Activated CD4-positive, CD25-positive, alpha-beta regulatory T cell (primary cell): Measurements from ENCODE around the gene HPS5.

ENCODE experiments used
- DNase-seq, 4 experiments: peaks; one replicate each; lab custom pipeline; 2025; lab: John Stamatoyannopoulos, UW

The HPS5 gene

GRCh38 chr11:18320617-18321016 lies 1.3 kb downstream of the HPS5 start:
- DNase-seq, result no peak

GRCh38 chr11:18319914-18320313 lies 2.0 kb downstream of the HPS5 start:
- no peak for DNase-seq

GRCh38 chr11:18317551-18317950 lies 4.4 kb downstream of the HPS5 start:
- DNase-seq, result no peak

- no peak for DNase-seq
Observed at GRCh38 chr11:18315893-18316292, 6.0 kb downstream of the HPS5 start.

- DNase-seq, result no peak
Observed at GRCh38 chr11:18314784-18315523, 7.0 kb downstream of the HPS5 start.

DNA sequence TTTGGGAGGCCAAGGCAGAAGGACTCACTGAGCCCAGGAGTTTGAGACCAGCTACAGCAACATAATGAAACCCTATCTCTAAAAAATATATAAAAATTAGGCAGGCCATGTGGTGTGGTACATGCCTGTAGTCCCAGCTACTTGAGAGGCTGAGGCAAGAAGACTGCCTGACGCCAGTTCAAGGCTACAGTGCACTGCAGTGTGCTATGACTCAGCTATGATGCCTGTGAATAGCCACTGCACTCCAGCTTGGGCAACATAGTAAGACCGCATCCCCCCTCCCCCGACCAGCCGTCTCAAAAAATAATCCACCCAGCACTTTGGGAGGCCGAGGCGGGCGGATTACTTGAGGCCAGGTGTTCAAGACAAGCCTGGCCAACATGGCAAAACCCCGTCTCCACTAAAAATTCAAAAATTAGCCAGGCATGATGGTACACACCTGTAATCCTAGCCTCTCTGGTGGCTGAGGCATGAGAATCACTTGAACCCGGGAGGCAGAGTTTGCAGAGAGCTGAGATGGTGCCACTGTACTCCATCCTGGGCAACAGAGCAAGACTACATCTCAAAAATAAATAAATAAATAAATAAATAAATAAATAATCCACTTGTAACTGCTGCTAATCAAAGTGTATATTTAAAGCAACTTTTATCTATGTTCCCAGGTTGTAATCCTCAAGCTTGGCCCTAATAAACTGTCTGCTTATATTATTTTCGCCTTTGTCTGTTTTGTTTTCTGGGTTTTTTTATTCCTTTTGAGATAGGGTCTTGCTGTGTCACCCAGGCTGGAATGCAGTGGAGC lies 7.8 kb downstream of the HPS5 start:
- no peak for DNase-seq

DNA sequence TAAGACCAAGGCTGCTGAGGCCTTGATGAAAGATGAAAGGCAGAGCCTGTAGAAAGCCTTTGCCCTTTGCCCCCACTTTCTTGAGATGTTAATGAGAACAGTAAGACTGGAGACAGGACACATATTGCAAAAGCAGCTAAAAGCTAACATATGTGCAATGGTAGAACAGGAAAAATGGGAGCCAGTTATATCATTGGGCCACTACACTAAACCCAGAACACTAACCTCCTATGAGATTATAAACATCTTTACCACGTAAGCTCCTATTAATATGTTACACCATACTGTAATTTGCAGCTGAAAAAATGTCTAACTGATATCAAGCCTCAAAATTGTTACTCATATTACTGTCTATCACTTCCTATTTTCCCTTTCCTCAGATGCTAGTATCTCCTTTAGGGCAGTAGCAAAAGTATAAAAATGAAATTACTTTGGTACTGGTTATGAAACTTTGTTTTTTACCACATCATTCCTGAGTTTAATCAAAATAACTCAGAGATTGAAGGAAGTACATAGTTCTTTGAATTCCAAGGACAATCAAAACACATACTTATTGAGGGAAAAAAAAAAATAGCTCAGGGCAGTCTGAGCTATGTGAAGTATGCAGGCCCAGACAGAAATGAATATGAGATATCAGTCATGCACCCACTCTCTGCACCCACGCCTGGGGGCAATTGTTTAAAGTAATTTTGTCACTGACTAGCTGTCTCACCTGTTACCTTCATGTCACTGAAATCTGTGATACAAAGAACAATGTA lies 9.1 kb downstream of the HPS5 start:
- no peak for DNase-seq

GRCh38 chr11:18312012-18312411 lies 9.9 kb downstream of the HPS5 start:
- no peak for DNase-seq

DNA sequence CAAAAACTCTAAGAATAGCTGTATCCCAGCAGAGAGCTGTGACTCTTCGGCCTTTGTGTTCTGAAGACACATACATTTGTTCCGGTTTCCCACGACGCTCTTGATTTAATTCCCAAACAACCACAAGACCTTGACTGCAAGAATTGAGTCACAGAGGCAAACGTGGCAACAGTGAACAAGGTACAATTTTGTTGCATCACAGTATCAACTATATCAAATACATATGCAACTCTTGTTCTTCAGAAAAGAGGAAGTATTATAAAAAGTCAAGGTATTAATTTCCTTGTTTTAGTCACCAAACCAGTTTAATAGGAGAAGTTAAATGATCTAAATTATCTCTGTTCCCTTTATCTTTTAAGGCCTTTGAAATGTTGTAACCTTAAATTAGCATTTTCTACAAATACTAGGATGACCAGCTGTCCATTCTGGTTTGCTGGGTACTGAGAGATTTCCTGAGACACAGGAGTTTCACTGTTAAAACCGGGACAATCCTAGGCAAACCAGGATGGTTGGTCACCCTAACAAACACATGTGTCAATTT lies 11.1 kb downstream of the HPS5 start:
- no peak for DNase-seq

DNA sequence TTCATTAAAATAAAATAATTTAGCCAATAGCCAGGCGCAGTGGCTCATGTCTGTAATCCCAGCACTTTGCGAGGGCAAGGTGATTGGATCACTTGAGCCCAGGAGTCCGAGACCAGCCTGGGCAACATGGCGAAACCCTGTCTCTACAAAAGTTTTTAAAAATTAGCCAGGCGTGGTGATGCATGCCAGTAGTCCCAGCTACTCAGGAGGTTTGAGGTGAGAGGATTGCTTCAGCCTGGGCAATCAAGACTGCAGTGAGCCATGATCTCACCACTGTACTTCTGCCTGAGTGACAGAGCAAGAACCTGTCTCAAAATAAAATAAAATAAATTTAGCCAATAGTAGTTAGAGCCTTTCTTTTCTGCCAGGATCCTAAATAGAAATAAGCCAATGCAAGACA lies 12.2 kb downstream of the HPS5 start:
- no peak for DNase-seq

GRCh38 chr11:18308242-18308641 lies 13.7 kb downstream of the HPS5 start:
- DNase-seq, result no peak

- no peak for DNase-seq
Observed at GRCh38 chr11:18307461-18308139, 14.3 kb downstream of the HPS5 start.

GRCh38 chr11:18304745-18305144 lies 17.2 kb downstream of the HPS5 start:
- DNase-seq, result no peak

DNA sequence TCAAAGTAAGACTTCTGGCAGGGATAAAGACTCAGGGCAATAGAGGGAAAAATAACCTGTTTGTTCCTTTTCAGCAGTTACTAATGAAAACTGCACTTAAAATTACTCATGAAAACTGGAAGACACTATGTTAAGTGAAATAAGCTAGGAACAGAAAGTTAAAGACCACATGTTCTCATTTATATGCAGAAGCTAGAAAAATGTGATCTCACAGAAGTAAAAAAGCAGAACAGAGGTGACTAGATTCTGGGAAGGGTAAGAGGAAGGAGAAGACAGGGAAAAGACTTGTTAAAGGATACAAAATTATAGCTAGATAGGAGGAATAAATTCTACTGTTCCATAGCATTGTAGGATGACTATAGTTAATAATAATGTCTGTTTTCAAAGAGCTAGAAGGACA lies 22.2 kb downstream of the HPS5 start:
- DNase-seq, result no peak

- DNase-seq, result no peak
Observed at GRCh38 chr11:18295316-18295715, 26.6 kb downstream of the HPS5 start.

DNA sequence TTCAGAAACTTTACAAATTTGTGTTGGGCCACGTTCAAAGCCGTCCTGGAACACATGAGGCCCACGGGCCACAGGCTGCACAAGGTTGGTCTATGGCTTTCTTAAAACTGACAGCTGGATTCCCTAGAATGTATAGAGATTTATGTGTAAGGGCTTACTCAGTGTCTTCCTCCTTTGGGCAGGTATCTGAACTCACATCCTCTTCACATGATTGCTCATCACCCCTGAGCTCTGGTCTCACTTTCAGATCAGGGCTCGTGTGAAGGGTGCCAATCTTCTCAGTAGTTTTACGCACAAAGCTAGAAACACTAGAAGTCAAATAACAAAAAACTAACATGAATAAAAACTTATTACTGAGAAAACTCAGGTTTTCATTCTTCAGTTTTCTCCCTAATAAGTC lies 27.1 kb downstream of the HPS5 start:
- DNase-seq, result no peak

- no peak for DNase-seq
Observed at GRCh38 chr11:18288911-18289310, 33.0 kb downstream of the HPS5 start.

GRCh38 chr11:18285841-18286240 lies 36.1 kb downstream of the HPS5 start:
- no peak for DNase-seq

GRCh38 chr11:18282626-18283025 lies 39.3 kb downstream of the HPS5 start:
- no peak for DNase-seq

DNA sequence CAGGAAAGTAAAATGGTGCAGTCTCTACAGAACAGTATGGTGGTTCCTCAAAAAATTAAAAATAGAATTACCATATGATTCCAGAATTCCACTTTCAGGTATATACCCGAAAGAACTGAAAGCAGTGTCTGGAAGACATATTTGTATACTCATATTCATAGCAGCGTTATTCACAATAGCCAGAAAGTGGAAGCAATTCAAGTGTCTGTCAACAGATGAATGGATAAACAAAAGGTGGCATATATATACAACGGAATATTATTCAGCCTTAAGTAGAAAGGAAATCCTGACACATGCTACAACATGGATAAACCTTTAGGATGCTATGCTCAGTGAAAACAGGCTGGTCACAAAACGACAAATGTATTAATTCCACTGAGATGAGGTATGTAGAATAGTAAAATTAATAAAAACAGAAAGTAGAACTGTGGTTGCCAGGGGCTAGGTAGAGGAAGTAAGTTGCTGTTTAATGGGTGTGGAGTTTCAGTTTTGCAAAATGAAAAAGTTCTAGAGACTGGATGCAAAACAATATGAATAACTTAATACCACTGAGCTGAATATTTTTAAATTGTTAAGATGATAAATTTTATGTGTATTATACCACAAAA lies 41.4 kb downstream of the HPS5 start:
- DNase-seq, result no peak

- no peak for DNase-seq
Observed at GRCh38 chr11:18277565-18278271, 44.2 kb downstream of the HPS5 start.
